ENCODE results near the gene CD1C. TPM values are rescaled to one million over a fixed set of nuclear protein-coding genes. Genes with fewer than 3 reads are reported as not detected.

The CD1C gene
- total RNA-seq, 5 donors from 2014 or later (not counting 1 experiment from before 2014, with no cell fraction given): 0.26 to 1.4 (median 0.70) TPM

DNA sequence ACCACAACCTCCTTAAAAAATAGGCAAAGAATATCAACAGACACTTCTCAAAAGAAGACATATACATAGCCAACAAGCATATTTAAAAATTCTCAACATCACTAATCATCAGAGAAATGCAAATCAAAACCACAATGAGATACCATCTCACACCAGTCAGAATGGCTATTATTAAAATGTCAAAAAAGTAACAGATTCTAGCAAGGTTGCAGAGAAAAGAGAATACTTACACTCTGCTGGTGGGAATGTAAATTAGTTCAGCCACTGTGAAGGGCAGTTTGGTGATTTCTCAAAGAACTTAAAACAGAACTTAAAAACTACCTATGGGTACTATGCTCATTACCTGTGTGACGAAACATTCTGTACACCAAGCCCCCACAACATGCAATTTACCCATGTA is 20.9 kb downstream of the CD1C start:
- no CpG with 5 or more reads among the region's 1 CpG for WGBS (ENCODE audit: insufficient coverage)
- no peak for DNase-seq
- H3K27ac ChIP-seq (ENCODE audit: low read length): no peak overlapping the region
- H3K27me3 Mint-ChIP-seq: peaks cover 2 to 4% of the 10 kb centered on the region in 2 donors
- no peaks in the 10 kb centered on the region for H3K4me1 ChIP-seq (ENCODE audit: control insufficient read depth in 1 of 2, extremely low read depth in 1 of 2, insufficient read depth in 2 of 2, low read length in 2 of 2)
- no peak overlapping the region for H3K27ac Mint-ChIP-seq
- H3K9me3 ChIP-seq: no peaks in the 10 kb centered on the region
- no peaks in the 10 kb centered on the region for H3K4me1 Mint-ChIP-seq
- H3K4me3 Mint-ChIP-seq: no peak overlapping the region
- H3K36me3 ChIP-seq (ENCODE audit: control insufficient read depth in 2 of 2, extremely low read depth in 1 of 2, insufficient read depth in 1 of 2, low read length in 1 of 2): no peaks in the 10 kb centered on the region
- no peaks in the 10 kb centered on the region for H3K27me3 ChIP-seq (replicated peaks in 1 of 2; ENCODE audit: control insufficient read depth in 2 of 2, extremely low read depth in 1 of 2, insufficient read depth in 2 of 2, low read length in 1 of 2)
- H3K9me3 Mint-ChIP-seq: peaks cover 9 to 28% (median 18%) of the 10 kb centered on the region in 3 donors
- CTCF ChIA-PET: no interaction called here
- no peak for ATAC-seq (replicated peaks in 1 of 4)
- POLR2A ChIA-PET: no interaction called here
- no peaks in the 10 kb centered on the region for H3K36me3 Mint-ChIP-seq
- no peak overlapping the region for H3K4me3 ChIP-seq (ENCODE audit: control insufficient read depth in 1 of 2, extremely low read depth in 1 of 2, low read length in 1 of 2)

DNA sequence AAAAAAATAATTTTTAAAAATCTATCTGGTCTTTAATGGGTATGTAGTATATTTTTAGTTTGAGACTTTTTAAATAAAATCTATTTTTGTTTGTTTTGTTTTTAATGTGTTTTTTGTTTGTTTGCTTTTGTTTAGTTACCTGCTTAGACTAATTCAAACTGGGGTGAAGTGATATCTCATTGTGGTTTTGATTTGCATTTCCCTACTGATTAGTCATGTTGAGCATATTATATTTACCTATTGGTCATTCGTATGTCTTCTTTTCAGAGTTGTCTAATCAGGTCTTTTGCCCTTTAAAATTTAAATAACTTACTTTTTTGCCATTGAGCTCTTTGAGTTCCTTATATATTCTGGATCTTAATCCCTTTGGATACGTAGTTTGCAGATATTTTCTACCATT is 21.3 kb downstream of the CD1C start:
- ChIA-PET CTCF (no interaction called here), POLR2A (no interaction called here)
- Histone ChIP-seq H3K9me3 (no peaks in the 10 kb centered on the region), H3K4me3 (ENCODE audit: control insufficient read depth in 1 of 2, extremely low read depth in 1 of 2, low read length in 1 of 2) (no peak overlapping the region), H3K4me1 (ENCODE audit: control insufficient read depth in 1 of 2, extremely low read depth in 1 of 2, insufficient read depth in 2 of 2, low read length in 2 of 2) (no peaks in the 10 kb centered on the region), H3K36me3 (ENCODE audit: control insufficient read depth in 2 of 2, extremely low read depth in 1 of 2, insufficient read depth in 1 of 2, low read length in 1 of 2) (no peaks in the 10 kb centered on the region), H3K27ac (ENCODE audit: low read length) (no peak overlapping the region), H3K27me3 (replicated peaks in 1 of 2; ENCODE audit: control insufficient read depth in 2 of 2, extremely low read depth in 1 of 2, insufficient read depth in 2 of 2, low read length in 1 of 2) (no peaks in the 10 kb centered on the region)
- DNase-seq: no peak
- no peak overlapping the region for H3K4me3 Mint-ChIP-seq
- peaks cover 1 to 2% of the 10 kb centered on the region in 2 donors for H3K27me3 Mint-ChIP-seq
- no peak overlapping the region for H3K27ac Mint-ChIP-seq
- H3K9me3 Mint-ChIP-seq: peaks cover 9 to 28% (median 18%) of the 10 kb centered on the region in 3 donors
- ATAC-seq (replicated peaks in 1 of 4): no peak
- no peaks in the 10 kb centered on the region for H3K4me1 Mint-ChIP-seq
- no peaks in the 10 kb centered on the region for H3K36me3 Mint-ChIP-seq
- WGBS (ENCODE audit: insufficient coverage): no CpG with 5 or more reads among the region's 2 CpGs

DNA sequence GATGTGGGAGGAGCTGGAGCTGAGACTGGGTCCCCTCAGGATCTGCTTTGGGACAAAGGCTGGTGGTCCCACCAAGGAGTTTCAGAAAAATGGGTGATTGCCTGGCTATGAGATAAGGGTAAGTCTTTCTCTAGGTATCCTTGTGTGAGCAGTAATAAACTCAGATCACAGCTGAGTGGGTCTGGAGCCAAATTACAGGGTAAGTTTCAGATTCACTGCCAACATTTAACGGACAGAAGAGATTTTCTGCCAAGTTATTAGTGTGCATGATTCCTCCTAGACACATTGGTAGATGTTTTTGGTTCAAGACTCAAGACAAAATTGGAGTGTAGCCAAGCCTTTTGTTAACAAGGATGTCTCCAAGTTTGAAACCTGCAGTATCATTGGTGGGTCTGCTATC is 34.1 kb downstream of the CD1C start:
- H3K4me1 Mint-ChIP-seq: peaks cover 0 to 1% (median 0%) of the 10 kb centered on the region in 3 donors
- ChIA-PET CTCF (interaction anchor here in 1 of 2 donors (0.6 kb wide), 1 partner anchor 138 kb away, joined by 3 read pairs; no protein-coding TSS in a partner anchor), POLR2A (interaction anchor here in 1 of 2 donors (0.7 kb wide), 1 partner anchor 107 kb away, joined by 13 read pairs; no protein-coding TSS in a partner anchor)
- no peak overlapping the region for H3K4me3 Mint-ChIP-seq
- Histone ChIP-seq H3K27me3 (replicated peaks in 1 of 2; ENCODE audit: control insufficient read depth in 2 of 2, extremely low read depth in 1 of 2, insufficient read depth in 2 of 2, low read length in 1 of 2) (peaks cover 0 to 3% of the 10 kb centered on the region in 2 experiments), H3K4me1 (ENCODE audit: control insufficient read depth in 1 of 2, extremely low read depth in 1 of 2, insufficient read depth in 2 of 2, low read length in 2 of 2) (no peaks in the 10 kb centered on the region), H3K9me3 (no peaks in the 10 kb centered on the region), H3K4me3 (ENCODE audit: control insufficient read depth in 1 of 2, extremely low read depth in 1 of 2, low read length in 1 of 2) (no peak overlapping the region), H3K27ac (ENCODE audit: low read length) (no peak overlapping the region), H3K36me3 (ENCODE audit: control insufficient read depth in 2 of 2, extremely low read depth in 1 of 2, insufficient read depth in 1 of 2, low read length in 1 of 2) (no peaks in the 10 kb centered on the region)
- ATAC-seq (replicated peaks in 1 of 4) (no peak), DNase-seq (no peak)
- no peaks in the 10 kb centered on the region for H3K36me3 Mint-ChIP-seq
- no peak overlapping the region for H3K27ac Mint-ChIP-seq
- WGBS (ENCODE audit: insufficient coverage): 83% methylated on average over 1 of the region's 1 CpG
- peaks cover 13 to 16% of the 10 kb centered on the region in 2 donors for H3K27me3 Mint-ChIP-seq
- peaks cover 0 to 9% (median 8%) of the 10 kb centered on the region in 3 donors for H3K9me3 Mint-ChIP-seq

DNA sequence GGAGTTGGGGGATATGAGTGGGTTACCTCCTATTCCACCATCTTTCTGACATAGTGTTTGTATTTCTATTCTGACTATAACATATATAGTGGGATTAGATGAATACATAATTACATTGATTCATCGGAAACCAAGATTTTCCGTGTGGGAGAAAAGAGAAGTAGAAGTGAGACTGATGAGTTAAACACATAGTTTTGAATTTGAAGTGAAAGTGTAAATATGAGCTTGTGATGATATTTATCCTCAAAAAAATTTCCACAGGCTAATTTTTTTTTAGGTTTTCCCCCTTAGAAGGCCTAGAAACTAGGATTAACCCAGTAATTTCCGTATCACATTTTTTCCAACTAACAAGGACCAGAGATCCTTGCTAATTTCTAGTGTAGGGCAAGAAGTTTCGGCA is 34.7 kb downstream of the CD1C start:
- POLR2A ChIA-PET: no interaction called here
- Histone ChIP-seq H3K4me3 (ENCODE audit: control insufficient read depth in 1 of 2, extremely low read depth in 1 of 2, low read length in 1 of 2) (no peak overlapping the region), H3K36me3 (ENCODE audit: control insufficient read depth in 2 of 2, extremely low read depth in 1 of 2, insufficient read depth in 1 of 2, low read length in 1 of 2) (no peaks in the 10 kb centered on the region), H3K27me3 (replicated peaks in 1 of 2; ENCODE audit: control insufficient read depth in 2 of 2, extremely low read depth in 1 of 2, insufficient read depth in 2 of 2, low read length in 1 of 2) (peaks cover 0 to 7% of the 10 kb centered on the region in 2 experiments), H3K9me3 (no peaks in the 10 kb centered on the region), H3K4me1 (ENCODE audit: control insufficient read depth in 1 of 2, extremely low read depth in 1 of 2, insufficient read depth in 2 of 2, low read length in 2 of 2) (no peaks in the 10 kb centered on the region), H3K27ac (ENCODE audit: low read length) (no peak overlapping the region)
- ATAC-seq (replicated peaks in 1 of 4): no peak
- Mint-ChIP-seq H3K27me3 (peaks cover 18 to 21% of the 10 kb centered on the region in 2 donors), H3K4me3 (no peak overlapping the region), H3K4me1 (peaks cover 0 to 1% (median 0%) of the 10 kb centered on the region in 3 donors), H3K36me3 (no peaks in the 10 kb centered on the region), H3K9me3 (peaks cover 0 to 9% (median 8%) of the 10 kb centered on the region in 3 donors), H3K27ac (no peak overlapping the region)
- no peak for DNase-seq
- no CpG with 5 or more reads among the region's 4 CpGs for WGBS (ENCODE audit: insufficient coverage)
- CTCF ChIA-PET: no interaction called here

DNA sequence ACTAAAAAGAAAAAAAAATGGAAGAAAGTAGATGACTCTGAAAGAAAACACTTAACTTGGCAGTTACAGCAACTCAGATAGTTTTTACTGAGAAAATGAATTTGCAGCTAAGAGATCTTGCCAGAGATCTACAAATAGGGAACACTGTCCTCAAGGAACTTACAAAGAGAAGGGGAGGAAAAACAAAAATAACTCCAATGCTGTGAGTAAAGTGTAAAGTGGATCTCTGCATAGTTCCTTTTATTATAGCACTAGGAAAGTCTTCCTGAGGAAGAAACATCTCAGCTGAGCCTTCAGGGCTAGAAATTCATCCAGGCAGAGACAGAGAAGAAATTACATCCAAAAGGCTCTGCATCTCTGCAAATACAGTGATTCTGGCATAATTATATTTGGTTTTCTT is 37.8 kb downstream of the CD1C start:
- POLR2A ChIA-PET: no interaction called here
- H3K4me1 ChIP-seq (ENCODE audit: control insufficient read depth in 1 of 2, extremely low read depth in 1 of 2, insufficient read depth in 2 of 2, low read length in 2 of 2): peaks cover 0 to 4% of the 10 kb centered on the region in 2 experiments
- no peaks in the 10 kb centered on the region for H3K36me3 ChIP-seq (ENCODE audit: control insufficient read depth in 2 of 2, extremely low read depth in 1 of 2, insufficient read depth in 1 of 2, low read length in 1 of 2)
- H3K9me3 Mint-ChIP-seq: peaks cover 0 to 9% (median 8%) of the 10 kb centered on the region in 3 donors
- no peak for DNase-seq
- no peak overlapping the region for H3K27ac Mint-ChIP-seq
- CTCF ChIA-PET: interaction anchor here in 1 of 2 donors (1.2 kb wide), 1 partner anchor 124 kb away, joined by 4 read pairs; no protein-coding TSS in a partner anchor
- no peak overlapping the region for H3K27ac ChIP-seq (ENCODE audit: low read length)
- H3K27me3 ChIP-seq (replicated peaks in 1 of 2; ENCODE audit: control insufficient read depth in 2 of 2, extremely low read depth in 1 of 2, insufficient read depth in 2 of 2, low read length in 1 of 2): peaks cover 0 to 10% of the 10 kb centered on the region in 2 experiments
- no peaks in the 10 kb centered on the region for H3K36me3 Mint-ChIP-seq
- no peak for ATAC-seq (replicated peaks in 1 of 4)
- H3K4me3 Mint-ChIP-seq: no peak overlapping the region
- peaks cover 12 to 18% of the 10 kb centered on the region in 2 donors for H3K27me3 Mint-ChIP-seq
- no peaks in the 10 kb centered on the region for H3K4me1 Mint-ChIP-seq
- H3K9me3 ChIP-seq: no peaks in the 10 kb centered on the region
- no peak overlapping the region for H3K4me3 ChIP-seq (ENCODE audit: control insufficient read depth in 1 of 2, extremely low read depth in 1 of 2, low read length in 1 of 2)

DNA sequence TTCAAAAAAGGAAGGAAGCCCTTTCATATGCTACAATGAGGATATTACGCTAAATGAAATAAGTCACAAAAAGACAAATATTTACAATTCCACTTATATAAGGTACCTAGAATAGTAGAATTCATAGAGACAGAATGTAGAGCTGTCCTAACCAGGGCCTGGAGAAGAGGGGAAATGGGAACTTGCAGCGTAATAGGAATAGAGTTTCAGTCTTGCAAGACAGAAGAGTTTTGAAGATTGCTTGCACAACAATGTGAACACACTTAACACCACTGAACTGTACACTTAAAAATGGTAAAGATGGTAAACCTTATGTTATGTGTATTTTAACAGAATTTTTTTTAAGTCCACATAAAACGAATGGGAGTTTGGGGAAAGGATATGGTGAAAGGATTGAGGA is 38.7 kb downstream of the CD1C start:
- H3K4me1 ChIP-seq (ENCODE audit: control insufficient read depth in 1 of 2, extremely low read depth in 1 of 2, insufficient read depth in 2 of 2, low read length in 2 of 2): peaks cover 0 to 7% of the 10 kb centered on the region in 2 experiments
- DNase-seq: no peak
- no peak overlapping the region for H3K27ac ChIP-seq (ENCODE audit: low read length)
- Mint-ChIP-seq H3K9me3 (peaks cover 0 to 2% (median 2%) of the 10 kb centered on the region in 3 donors), H3K4me3 (no peak overlapping the region), H3K27ac (no peak overlapping the region), H3K36me3 (no peaks in the 10 kb centered on the region), H3K4me1 (peaks cover 3 to 4% (median 3%) of the 10 kb centered on the region in 3 donors), H3K27me3 (peaks cover 15 to 18% of the 10 kb centered on the region in 2 donors)
- peaks cover 0 to 10% of the 10 kb centered on the region in 2 experiments for H3K27me3 ChIP-seq (replicated peaks in 1 of 2; ENCODE audit: control insufficient read depth in 2 of 2, extremely low read depth in 1 of 2, insufficient read depth in 2 of 2, low read length in 1 of 2)
- H3K36me3 ChIP-seq (ENCODE audit: control insufficient read depth in 2 of 2, extremely low read depth in 1 of 2, insufficient read depth in 1 of 2, low read length in 1 of 2): no peaks in the 10 kb centered on the region
- H3K9me3 ChIP-seq: no peaks in the 10 kb centered on the region
- ATAC-seq (replicated peaks in 1 of 4): no peak
- WGBS (ENCODE audit: insufficient coverage): no CpG with 5 or more reads among the region's 3 CpGs
- POLR2A ChIA-PET: no interaction called here
- CTCF ChIA-PET: interaction anchor here in 1 of 2 donors (1.2 kb wide), 1 partner anchor 125 kb away, joined by 4 read pairs; no protein-coding TSS in a partner anchor
- H3K4me3 ChIP-seq (ENCODE audit: control insufficient read depth in 1 of 2, extremely low read depth in 1 of 2, low read length in 1 of 2): no peak overlapping the region
